ENCODE results near the gene HIVEP2. TPM values are rescaled to one million over a fixed set of nuclear protein-coding genes. Genes with fewer than 3 reads are reported as not detected.

The HIVEP2 gene
- total RNA-seq, 1 experiment from 2014 or later: 4.2 TPM

GRCh38 chr6:142784344-142784743 lies 160.6 kb downstream of the HIVEP2 start:
- Histone ChIP-seq H3K23ac (ENCODE audit: insufficient read length, low read depth, low read length) (no peak overlapping the region), H3K14ac (ENCODE audit: insufficient read depth, low read length) (no peak overlapping the region), H3K23me2 (ENCODE audit: insufficient read length, low read depth, low read length, poor library complexity, severe bottlenecking) (no peaks in the 10 kb centered on the region), H2AFZ (ENCODE audit: low read length) (no peak overlapping the region), H3K4ac (ENCODE audit: low read depth, low read length) (no peak overlapping the region), H2BK20ac (ENCODE audit: low read depth, low read length, poor library complexity, severe bottlenecking) (no peak overlapping the region), H2BK12ac (ENCODE audit: insufficient read length, low read depth, low read length) (no peak overlapping the region), H3K18ac (ENCODE audit: insufficient read length, low read depth, low read length) (no peak overlapping the region), H2BK15ac (ENCODE audit: low read depth, low read length) (no peak overlapping the region), H3K56ac (ENCODE audit: insufficient read length, low read depth, low read length) (no peak overlapping the region), H2AK5ac (ENCODE audit: insufficient read length, low read length) (no peak overlapping the region), H3K27me3 (ENCODE audit: insufficient read depth, low read length) (no peaks in the 10 kb centered on the region), H3K27ac (ENCODE audit: insufficient read length, low read depth, low read length) (no peak overlapping the region), H2BK5ac (ENCODE audit: insufficient read length, low read length) (no peak overlapping the region), H3T11ph (ENCODE audit: low read length) (no peak overlapping the region), H3K9ac (ENCODE audit: extremely low read depth, insufficient read length, low read length) (no peak overlapping the region), H4K5ac (ENCODE audit: insufficient read length, low read depth, low read length) (no peak overlapping the region), H3K79me1 (ENCODE audit: insufficient read depth, low read depth, low read length, poor library complexity, severe bottlenecking) (no peaks in the 10 kb centered on the region), H3K4me1 (ENCODE audit: insufficient read depth, low read length) (no peaks in the 10 kb centered on the region), H4K91ac (ENCODE audit: insufficient read length, low read depth, low read length) (no peak overlapping the region), H2BK120ac (ENCODE audit: low read depth, low read length, poor library complexity, severe bottlenecking) (no peak overlapping the region), H4K20me1 (ENCODE audit: control insufficient read depth, insufficient read depth, insufficient read length) (no peaks in the 10 kb centered on the region), H3K4me2 (ENCODE audit: insufficient read depth, insufficient read length, low read length) (no peak overlapping the region), H4K8ac (replicated peaks; ENCODE audit: insufficient read length, low read depth, low read length) (no peak overlapping the region), H3K9me3 (ENCODE audit: control insufficient read depth, low read depth, low read length) (no peaks in the 10 kb centered on the region), H3K79me2 (ENCODE audit: insufficient read depth, low read length) (no peaks in the 10 kb centered on the region)
- TF ChIP-seq CTCF (conservative IDR thresholded peaks at IDR 0.05): no peak
- H3K4me1 Mint-ChIP-seq: peaks cover 0 to 2% of the 10 kb centered on the region in 2 experiments; a peak in 1 of 4 replicates
- no peak overlapping the region for H3K27ac Mint-ChIP-seq
- H3K36me3 Mint-ChIP-seq (ENCODE audit: insufficient read depth in 1 of 3, low read depth in 3 of 3): no peaks in the 10 kb centered on the region
- no CpG with 5 or more reads among the region's 3 CpGs for WGBS (ENCODE audit: extremely low coverage, insufficient read length, low lambda C conversion rate)
- H3K4me3 Mint-ChIP-seq: no peak overlapping the region
- H3K9me3 Mint-ChIP-seq: no peaks in the 10 kb centered on the region
- no peak for DNase-seq
- H3K27me3 Mint-ChIP-seq (ENCODE audit: low read depth): no peaks in the 10 kb centered on the region
